ENCODE measurements around the gene ZNF503.
"Not testable (repeated sequence)": the region's sequence is repeated elsewhere in the genome, so short reads cannot be mapped to it uniquely, and the experiment has no call there.

The ZNF503 gene

GRCh38 chr10:75392744-75393143 is 8.8 kb downstream of the ZNF503 start:
- DNase-seq: no peak

GRCh38 chr10:75392271-75392670 is 9.3 kb downstream of the ZNF503 start:
- DNase-seq: no peak

DNA sequence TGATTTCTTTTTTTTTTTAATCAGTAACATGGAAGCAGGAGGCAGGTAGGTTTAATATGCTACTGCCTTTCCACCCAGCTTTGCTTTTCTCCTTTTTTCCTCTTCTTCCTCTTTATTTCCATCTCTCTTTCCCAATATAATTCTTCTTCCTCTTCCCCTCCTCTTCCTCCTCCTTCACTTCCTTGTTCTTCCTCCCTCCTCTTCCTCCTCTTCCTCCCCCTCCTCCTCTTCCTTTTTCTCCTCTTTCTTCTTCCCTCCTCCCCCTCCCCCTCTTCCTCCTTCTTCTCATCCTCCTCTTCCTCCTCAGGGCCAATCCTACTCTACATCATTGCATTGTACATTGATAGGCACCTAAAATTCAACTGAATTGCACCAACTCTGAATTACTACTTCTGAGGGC is 11.4 kb downstream of the ZNF503 start:
- no peak for DNase-seq

- DNase-seq: no peak
These were observed 13.5 kb downstream of the ZNF503 start for GRCh38 chr10:75388082-75388481.

- DNase-seq: no peak
These were observed 15.4 kb downstream of the ZNF503 start for GRCh38 chr10:75386128-75386527.

GRCh38 chr10:75379817-75380216 is 21.7 kb downstream of the ZNF503 start:
- no peak for DNase-seq

GRCh38 chr10:75379212-75379724 is 22.3 kb downstream of the ZNF503 start:
- DNase-seq: no peak

DNA sequence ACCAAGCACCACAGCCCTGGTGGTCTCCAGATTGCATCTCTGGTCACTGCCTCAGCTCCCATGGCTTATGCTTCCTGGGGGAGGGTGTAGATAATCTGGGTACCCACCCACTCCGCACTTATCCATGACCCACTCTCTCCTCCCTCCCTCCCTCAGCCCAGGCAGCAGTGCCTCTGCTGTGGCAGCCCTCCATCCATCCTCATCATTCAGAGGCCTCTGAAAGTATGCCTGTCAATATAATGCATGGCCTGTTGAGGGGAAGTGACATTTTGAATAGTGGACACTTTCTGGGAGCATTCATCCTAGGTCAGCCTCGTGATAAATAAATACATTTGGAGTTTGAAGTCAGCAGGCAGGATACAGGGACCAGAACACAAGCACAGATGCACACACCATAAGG is 23.2 kb downstream of the ZNF503 start:
- DNase-seq: no peak

DNA sequence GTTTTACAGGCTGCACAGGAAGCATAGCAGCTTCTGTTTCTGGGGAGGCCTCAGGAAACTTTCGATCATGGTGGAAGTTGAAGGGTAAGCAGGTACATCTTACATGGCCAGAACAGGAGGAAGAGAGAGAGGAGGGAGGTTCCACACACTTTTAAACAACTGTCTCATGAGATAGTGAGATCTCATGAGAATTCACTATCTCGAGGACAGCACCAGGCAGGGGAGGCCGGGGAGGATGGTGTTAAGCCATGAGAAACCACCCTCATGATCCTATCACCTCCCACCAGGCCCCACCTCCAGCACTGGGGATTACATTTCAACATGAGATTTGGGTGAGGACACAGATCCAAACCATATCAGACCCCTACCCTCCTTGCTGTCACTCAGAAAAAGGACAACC is 23.7 kb downstream of the ZNF503 start:
- DNase-seq: no peak

GRCh38 chr10:75375838-75376237 is 25.7 kb downstream of the ZNF503 start:
- DNase-seq: no peak

DNA sequence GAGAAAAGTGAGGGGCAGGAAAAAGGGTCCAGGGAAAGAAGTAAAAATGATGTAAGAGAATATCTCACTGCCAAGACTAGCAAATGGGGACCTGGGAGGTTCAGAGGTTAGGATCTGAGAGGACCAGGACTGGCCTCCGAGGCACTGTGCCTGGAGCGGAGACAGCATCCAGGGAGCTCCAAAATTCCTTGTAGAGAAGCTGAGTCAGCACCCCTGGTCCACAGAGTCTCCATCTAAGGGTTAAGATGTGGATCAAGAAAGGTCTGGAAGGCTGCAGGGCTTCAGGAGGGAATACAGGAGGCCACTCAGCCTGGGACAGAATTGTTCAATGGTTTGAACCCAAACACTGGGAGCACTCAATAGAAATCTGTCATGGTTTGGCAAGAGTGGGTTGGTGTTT is 30.6 kb downstream of the ZNF503 start:
- no peak for DNase-seq

DNA sequence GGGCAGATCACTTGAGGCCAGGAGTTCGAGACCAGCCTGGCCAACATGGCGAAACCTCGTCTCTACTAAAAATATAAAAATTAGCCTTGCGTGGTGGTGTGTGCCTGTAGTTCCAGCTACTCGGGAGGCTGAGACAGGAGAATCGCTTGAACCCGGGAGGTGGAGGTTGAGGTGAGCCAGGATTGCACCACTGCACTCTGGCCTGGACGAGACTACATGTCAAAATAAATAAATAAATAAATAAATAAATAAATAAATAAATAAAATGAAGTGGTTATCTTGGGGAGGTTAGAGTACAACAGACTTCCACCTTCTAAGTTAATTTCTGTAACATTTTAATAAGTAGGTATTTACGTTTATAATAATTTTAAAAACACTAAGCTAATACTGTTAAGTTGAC is 31.7 kb downstream of the ZNF503 start:
- not testable (repeated sequence) for DNase-seq

GRCh38 chr10:75367901-75368300 is 33.7 kb downstream of the ZNF503 start:
- DNase-seq: no peak

- DNase-seq: no peak
These were observed 34.5 kb downstream of the ZNF503 start for GRCh38 chr10:75367021-75367487.

- DNase-seq: no peak
These were observed 38.1 kb downstream of the ZNF503 start for GRCh38 chr10:75363431-75363830.

DNA sequence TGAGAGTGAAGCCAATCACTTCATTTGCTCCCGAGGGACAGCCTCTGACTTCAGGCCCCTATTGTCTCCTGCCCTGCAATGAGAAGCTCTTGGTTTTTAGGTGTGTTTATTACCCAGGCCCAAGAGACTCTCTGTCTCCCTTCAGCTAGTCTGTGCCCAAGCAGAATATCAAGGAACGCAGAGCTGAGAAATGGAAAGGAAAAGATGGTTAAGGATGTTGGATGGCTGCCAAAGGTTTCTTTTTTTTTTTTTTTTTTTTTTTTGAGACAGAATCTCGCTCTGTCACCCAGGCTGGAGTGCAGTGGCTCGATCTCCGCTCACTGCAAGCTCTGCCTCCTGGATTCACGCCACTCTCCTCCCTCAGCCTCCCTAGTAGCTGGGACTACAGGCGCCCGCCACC is 41.7 kb downstream of the ZNF503 start:
- peak; percentile 60 for DNase-seq

GRCh38 chr10:75358835-75359421 is 42.6 kb downstream of the ZNF503 start:
- DNase-seq: no peak

GRCh38 chr10:75358132-75358531 is 43.4 kb downstream of the ZNF503 start:
- DNase-seq: no peak

GRCh38 chr10:75357500-75357899 is 44.1 kb downstream of the ZNF503 start:
- no peak for DNase-seq

GRCh38 chr10:75356484-75356883 is 45.1 kb downstream of the ZNF503 start:
- DNase-seq: no peak

GRCh38 chr10:75355706-75356105 is 45.9 kb downstream of the ZNF503 start:
- DNase-seq: no peak

DNA sequence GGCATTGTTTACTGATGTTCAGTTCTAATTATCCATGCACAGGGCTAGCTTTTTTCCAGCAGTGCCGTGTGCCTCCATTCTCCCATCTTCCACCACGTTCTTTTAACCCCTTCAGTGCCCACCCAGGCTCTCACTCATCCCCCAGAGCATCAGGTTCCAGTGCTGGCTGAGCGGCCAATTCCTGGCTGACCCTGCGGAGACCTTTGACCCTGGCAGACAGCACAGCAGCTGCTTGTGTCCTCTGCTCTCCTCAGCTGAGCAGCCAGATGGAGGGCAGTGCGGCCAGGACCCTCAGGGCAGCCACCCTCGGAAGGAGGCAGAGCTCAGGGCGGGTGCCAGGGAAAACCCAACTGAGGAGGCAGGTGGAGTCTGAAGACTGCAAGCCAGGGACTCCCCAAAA is 48.4 kb downstream of the ZNF503 start:
- no peak for DNase-seq

DNA sequence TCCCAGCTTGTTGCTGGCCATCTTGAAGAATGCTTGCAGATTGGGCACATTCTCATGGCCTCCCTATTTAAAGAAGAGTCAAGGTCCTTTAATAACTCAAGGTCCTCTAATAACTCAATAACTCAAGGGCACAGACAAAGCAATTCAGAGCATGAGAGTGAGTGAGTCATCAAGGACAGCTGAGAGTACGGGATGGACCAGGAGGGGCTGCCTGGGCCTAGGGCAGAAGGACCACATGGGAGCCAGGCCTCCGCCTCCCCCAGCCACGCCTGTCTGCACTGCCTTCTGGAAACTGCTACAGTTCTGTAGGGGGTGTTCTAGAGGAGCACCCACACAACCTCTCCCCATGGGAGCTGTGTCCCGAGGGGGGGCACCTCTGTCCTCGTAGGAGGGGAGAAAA is 48.9 kb downstream of the ZNF503 start:
- DNase-seq: no peak

DNA sequence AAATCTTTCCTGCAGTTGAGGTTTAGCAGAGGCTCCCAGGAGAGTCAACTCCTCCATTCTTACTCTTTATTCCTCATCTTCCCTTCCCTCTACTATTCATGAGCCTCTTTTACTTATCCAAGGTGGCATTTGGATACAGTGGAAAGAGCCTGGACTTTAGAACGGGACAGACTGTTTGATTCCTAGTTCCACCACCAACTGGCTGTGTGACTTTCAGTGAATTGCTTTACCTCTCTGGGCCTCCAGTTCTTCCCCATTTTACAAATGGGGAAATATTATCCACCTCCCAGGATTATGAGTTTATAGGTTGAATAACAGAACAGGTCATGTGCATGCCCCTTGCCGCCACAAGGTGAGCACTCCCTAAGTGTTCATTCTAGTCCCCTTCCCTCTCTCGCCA is 49.9 kb downstream of the ZNF503 start:
- no peak for DNase-seq

DNA sequence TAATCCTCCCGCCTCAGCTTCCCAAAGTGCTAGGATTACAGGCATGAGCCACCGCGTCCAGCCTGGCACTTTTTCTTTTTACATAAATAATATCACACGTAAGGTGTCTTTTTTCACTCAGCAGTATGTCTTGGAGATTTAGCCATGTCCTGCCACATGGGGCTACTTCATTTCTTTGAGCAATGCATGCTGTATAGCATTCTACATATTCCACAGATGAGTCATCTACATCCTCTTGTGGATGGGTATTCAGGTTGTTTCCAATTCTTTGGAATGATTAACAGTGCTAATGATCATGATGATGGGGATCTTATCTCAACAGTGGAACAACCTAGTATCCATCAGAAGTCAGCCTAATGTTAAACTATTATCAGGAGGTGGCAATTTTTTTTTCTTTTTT is 50.8 kb downstream of the ZNF503 start:
- no peak for DNase-seq

Measured in DMS79 treated with DMSO at 0.1 percent for 48 hours (cell line).